ENCODE results near the gene SLC25A48. TPM values are rescaled to one million over a fixed set of nuclear protein-coding genes. Genes with fewer than 3 reads are reported as not detected.

Gene SLC25A48
- total RNA-seq, 1 donor from 2014 or later: not detected

GRCh38 chr5:135850231-135850630, 15.8 kb downstream of the SLC25A48 start:
- no peak overlapping the region for H3K4me3 Mint-ChIP-seq (ENCODE audit: unreplicated experiment)
- H3K27ac Mint-ChIP-seq (ENCODE audit: unreplicated experiment): no peak overlapping the region
- no peak for TF ChIP-seq CTCF (IDR thresholded peaks at IDR 0.05; ENCODE audit: unreplicated experiment)
- no peaks in the 10 kb centered on the region for H3K4me1 Mint-ChIP-seq (ENCODE audit: unreplicated experiment)
- DNase-seq (ENCODE audit: low spot score): no peak
- no peaks in the 10 kb centered on the region for H3K36me3 Mint-ChIP-seq (ENCODE audit: low read depth, unreplicated experiment)
- H3K9me3 Mint-ChIP-seq (ENCODE audit: unreplicated experiment): no peaks in the 10 kb centered on the region
- peaks cover 1% of the 10 kb centered on the region for H3K27me3 Mint-ChIP-seq (ENCODE audit: unreplicated experiment)

DNA sequence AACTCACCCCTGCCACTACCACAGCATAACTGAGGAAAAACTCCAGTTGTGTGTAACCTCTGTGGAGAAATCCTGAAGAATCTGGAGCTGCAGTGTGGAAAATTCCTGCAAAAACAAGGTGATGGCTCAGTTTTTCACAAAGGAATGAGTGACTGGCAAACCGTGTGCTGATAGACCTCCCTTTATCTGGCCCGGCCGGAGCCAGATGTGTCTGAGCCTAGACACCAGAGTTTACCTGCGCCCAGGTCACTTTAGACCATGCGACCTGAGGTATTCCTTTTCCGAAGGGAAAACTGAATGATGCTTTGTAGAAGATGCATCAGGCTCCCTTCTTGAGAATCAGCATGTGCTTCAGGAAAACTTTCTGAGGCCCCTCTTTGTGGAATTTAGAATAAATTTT, 16.2 kb downstream of the SLC25A48 start:
- Mint-ChIP-seq H3K36me3 (ENCODE audit: low read depth, unreplicated experiment) (no peaks in the 10 kb centered on the region), H3K9me3 (ENCODE audit: unreplicated experiment) (no peaks in the 10 kb centered on the region), H3K4me1 (ENCODE audit: unreplicated experiment) (no peaks in the 10 kb centered on the region), H3K27me3 (ENCODE audit: unreplicated experiment) (peaks cover 1% of the 10 kb centered on the region), H3K27ac (ENCODE audit: unreplicated experiment) (no peak overlapping the region), H3K4me3 (ENCODE audit: unreplicated experiment) (no peak overlapping the region)
- no peak for TF ChIP-seq CTCF (IDR thresholded peaks at IDR 0.05; ENCODE audit: unreplicated experiment)
- no peak for DNase-seq (ENCODE audit: low spot score)

GRCh38 chr5:135851186-135851914, 16.9 kb downstream of the SLC25A48 start:
- no peak overlapping the region for H3K27ac Mint-ChIP-seq (ENCODE audit: unreplicated experiment)
- no peak for DNase-seq (ENCODE audit: low spot score)
- H3K4me3 Mint-ChIP-seq (ENCODE audit: unreplicated experiment): no peak overlapping the region
- no peaks in the 10 kb centered on the region for H3K36me3 Mint-ChIP-seq (ENCODE audit: low read depth, unreplicated experiment)
- H3K27me3 Mint-ChIP-seq (ENCODE audit: unreplicated experiment): peaks cover 1% of the 10 kb centered on the region
- no peaks in the 10 kb centered on the region for H3K9me3 Mint-ChIP-seq (ENCODE audit: unreplicated experiment)
- TF ChIP-seq CTCF (IDR thresholded peaks at IDR 0.05; ENCODE audit: unreplicated experiment): no peak
- H3K4me1 Mint-ChIP-seq (ENCODE audit: unreplicated experiment): no peaks in the 10 kb centered on the region

- Mint-ChIP-seq H3K4me3 (ENCODE audit: unreplicated experiment) (no peak overlapping the region), H3K27ac (ENCODE audit: unreplicated experiment) (peak overlapping the region; percentile 19), H3K27me3 (ENCODE audit: unreplicated experiment) (peaks cover 1% of the 10 kb centered on the region), H3K9me3 (ENCODE audit: unreplicated experiment) (no peaks in the 10 kb centered on the region), H3K4me1 (ENCODE audit: unreplicated experiment) (no peaks in the 10 kb centered on the region), H3K36me3 (ENCODE audit: low read depth, unreplicated experiment) (no peaks in the 10 kb centered on the region)
- no peak for DNase-seq (ENCODE audit: low spot score)
- TF ChIP-seq CTCF (IDR thresholded peaks at IDR 0.05; ENCODE audit: unreplicated experiment): no peak
Observed at GRCh38 chr5:135851915-135852845, 17.7 kb downstream of the SLC25A48 start.
